Stimulated activated CD8-positive, alpha-beta memory T cell treated with anti-CD3 and anti-CD28 coated beads, Interleukin-15, amount 100 ng/mL, for 24 hours (primary cell): ENCODE results near the gene C22orf31.
"Not testable (repeated sequence)": the region's sequence is repeated elsewhere in the genome, so short reads cannot be mapped to it uniquely, and the experiment has no call there.

ENCODE experiments used
- DNase-seq: peaks from one replicate; pipeline ENCODE4 v3.0.0-alpha.2; 2020; ENCODE audit warnings: low read depth

The C22orf31 gene

DNA sequence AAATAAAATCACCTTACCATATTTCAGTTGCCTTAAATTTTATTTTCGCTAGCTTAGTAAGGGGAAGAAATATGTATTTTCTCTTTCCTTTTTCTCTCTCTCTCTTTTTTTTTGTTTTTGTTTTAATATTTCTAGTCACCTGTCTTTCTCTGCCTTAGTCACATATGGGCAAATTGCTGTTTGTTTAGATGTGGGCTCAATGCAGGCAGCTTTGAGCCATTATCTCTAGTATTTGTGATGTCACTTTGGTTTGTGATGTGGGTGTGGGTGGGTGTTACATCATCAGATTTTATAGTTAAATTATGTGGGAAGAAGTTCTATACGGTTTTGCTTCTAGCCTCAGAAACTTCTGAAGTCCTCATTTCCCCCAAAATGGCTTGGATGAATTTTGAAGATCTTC is at the start of gene C22orf31:
C22orf31 (minus strand) TSS at position 59 of the 400 bp plus-strand sequence; CDS start at position 20, 39 bp downstream.
- DNase-seq: no peak

DNA sequence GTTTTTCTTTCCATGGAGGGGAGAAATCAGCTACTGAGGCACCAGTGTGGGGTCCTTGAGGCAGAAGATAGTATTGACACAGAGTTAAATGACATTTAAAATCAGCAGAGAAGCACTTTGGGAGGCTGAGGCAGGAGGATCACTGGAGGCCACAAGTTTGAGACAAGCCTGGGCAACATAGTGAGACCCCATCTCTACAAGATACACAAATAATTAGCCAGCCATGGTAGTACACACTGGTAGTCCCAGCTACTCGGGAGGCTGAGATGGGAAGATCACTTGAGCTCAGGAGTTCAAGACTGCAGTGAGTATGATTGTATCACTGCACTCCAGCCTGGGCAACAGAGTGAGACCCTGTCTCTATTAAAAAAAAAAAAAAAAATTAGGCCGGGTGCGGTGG is 49.3 kb upstream of the C22orf31 start:
- no peak for DNase-seq

DNA sequence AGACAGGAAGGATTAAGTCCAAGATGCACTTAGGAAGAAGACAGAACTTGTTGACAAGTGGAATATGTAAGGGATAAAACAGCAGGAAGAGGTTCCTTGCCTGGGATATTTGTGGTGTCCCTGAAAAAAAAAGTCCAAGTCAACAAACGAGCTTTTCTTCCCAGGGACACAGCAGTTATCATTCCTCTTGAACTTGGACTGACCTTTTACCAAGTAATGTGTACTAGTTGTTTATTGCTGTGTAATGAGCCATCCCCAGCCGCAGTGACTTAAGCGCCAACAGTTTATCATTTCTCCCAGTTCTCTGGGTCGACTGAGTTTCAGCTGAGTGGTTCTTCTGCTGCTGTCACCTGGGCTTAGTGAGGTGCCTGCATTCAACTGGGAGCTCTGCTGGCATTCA is 48.2 kb upstream of the C22orf31 start:
- no peak for DNase-seq

DNA sequence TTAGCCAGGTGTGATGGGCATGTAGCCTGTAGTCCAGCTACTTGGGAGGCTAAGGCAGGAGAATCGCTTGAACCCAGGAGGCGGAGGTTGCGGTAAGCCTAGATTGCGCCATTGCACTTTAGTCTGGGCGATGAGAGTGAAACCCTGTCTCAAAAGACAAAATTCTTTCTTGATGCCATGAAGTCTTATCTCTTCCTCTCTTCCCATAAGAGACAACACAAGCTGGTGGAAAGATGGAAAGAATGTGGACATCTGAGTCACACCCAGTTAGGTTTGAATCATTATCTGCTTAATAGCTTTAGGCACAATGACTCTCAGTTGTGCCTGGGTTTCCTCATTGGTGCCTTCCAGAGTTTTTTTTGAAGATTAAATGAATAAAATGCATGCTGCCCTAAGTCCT is 46.5 kb upstream of the C22orf31 start:
- DNase-seq: no peak

DNA sequence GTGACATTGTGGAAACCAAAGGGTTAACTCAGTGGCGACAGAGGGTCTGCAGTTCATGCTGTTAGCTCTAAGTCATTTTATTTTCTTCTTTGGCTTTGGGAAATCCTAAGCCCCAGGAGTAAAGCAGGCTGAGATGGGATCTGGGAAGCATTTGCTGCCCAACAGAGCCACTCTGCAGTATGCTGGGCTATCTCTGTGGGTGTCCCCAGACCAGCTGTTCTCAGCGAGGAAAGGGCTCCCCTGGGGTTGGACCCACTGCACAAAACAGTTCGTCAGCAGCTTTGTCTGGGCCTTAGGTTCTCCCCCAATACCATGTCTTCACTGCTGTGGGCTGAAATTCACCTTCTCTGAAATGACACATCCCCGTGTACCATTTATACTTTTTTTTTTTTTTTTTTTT is 45.2 kb upstream of the C22orf31 start:
- DNase-seq: no peak

DNA sequence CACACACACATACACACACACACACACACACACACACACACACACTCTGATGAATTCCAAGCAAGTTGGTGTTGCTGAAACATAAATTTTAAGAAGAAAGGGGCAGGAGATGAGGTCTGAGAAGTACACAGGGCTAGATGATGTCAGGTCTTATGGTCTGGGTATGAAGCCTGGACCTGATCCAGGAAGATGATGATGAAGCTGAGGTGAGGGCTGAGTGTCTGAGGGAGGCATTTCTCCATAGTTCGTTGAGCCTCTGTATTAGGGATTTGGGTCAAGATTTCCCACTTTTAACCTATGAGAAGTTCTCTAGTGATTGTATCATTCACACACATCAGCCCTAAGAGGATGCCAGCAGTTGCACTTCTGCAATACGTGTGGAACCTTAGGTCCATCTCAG is 43.8 kb upstream of the C22orf31 start:
- DNase-seq: no peak

DNA sequence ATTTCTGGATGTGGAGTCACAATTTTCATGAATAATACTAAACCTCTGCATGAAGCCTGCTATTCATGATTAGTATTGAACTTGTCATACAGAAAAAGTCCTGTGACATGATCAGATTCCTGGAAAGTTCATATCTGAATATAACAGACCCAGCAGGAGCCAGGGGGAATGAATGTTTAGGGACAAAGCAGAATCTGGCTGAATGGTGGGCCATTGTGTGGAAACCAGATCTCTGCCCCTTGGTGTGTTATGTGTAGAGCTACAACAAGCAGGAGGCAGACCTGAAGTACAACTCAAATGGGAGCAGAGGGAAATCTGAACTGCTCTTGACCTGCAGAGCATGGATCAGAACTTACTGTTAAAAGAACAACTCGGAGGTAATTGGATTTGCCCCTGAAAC is 41.5 kb upstream of the C22orf31 start:
- DNase-seq: no peak

DNA sequence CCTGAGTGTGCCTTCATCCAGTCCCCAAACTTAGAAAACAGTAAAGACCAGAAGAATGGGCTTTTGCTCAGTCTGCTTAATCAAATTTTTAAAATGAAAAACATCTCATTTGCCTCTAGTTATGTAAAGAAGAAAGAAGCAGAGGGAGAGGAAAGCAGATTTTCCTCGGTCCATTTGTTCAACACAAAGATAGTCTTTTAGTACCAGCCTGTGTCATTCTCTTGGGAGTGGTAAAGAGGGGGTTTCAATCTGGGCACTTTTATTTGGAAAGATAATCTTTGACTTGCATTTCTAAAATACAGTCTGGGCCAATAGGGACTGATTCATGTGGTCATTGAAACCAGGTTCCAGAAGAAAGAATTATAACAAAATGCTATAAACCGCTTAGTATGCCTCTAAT is 40.7 kb upstream of the C22orf31 start:
- no peak for DNase-seq

DNA sequence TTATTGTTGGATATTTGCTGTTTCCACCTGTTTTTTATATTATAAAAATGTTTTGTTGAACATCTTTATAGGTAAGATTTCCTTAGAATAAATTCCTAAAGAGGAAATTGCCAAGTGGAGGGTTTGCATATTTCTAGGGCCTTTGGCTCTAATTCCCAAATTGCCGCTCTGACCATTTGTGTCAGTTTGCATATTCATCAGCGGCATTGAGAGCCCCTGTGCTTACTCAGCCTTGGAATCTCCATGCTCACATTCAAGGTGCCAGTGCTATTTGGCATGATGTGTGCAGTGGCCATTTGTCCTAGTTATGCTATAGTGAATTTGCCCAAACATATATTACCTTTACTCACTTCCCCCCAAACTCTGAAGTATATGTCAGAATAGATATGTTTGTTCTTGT is 36.7 kb upstream of the C22orf31 start:
- no peak for DNase-seq

DNA sequence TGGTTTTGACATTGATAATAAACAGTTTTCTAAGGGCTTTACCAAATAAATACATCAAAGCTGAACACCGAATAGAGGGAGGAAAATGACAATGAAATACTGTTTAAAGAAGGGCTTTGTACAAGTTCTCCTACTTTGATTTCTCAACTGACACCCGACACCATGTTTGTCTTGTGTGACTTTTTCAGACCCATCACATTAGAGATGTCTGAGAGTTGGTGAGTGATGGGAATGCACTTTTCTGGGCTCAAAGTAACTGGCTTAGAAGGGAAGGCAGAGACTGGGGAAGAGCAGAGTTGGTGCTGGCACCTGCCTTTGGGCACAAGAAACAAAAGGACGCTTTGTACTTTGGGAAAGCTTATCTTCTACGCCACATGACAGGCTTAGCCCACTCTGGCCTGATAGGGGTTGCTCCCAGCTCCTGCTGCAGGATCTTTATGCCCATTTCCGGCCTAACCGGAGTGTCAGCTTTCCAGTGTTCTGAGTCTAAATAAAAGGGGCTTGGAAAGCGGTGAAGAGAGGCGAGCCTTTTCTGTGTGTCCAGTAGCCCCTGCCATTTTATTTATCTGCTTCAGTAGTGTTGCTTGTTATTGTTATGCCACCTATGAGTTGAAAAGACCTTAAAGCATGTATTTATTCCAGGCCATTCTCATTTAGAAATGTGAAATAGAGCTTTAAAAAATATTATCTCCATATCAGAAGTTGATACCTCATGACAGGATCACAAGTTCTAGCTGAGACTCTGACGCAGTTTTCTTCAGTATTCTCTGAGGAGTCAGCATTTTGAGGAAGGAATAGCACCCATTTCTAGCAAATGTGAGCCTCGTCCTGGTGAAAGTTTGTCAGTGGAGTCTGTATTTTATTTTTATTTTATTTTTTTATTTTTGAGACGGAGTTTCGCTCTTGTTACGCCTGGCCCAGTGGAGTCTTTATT is 35.4 kb upstream of the C22orf31 start:
- no peak for DNase-seq

DNA sequence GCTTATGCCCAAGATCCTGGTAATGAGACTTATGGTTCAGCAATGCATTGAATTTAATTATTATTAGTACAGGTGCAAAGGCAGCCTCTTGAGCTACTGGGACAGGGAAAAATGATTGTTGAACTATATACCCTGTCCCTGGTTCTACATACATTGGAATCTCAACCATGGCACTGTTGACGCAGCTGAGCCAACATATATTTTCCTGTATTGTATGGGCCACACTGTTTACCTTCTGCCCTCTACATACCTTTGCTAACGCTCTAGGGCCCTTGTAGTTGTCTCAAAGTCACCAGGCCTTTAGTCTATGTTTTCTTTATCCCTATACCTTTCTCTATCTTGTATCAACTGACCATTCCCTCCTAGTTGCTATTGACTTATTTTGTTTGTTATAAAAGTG is 33.8 kb upstream of the C22orf31 start:
- no peak for DNase-seq

DNA sequence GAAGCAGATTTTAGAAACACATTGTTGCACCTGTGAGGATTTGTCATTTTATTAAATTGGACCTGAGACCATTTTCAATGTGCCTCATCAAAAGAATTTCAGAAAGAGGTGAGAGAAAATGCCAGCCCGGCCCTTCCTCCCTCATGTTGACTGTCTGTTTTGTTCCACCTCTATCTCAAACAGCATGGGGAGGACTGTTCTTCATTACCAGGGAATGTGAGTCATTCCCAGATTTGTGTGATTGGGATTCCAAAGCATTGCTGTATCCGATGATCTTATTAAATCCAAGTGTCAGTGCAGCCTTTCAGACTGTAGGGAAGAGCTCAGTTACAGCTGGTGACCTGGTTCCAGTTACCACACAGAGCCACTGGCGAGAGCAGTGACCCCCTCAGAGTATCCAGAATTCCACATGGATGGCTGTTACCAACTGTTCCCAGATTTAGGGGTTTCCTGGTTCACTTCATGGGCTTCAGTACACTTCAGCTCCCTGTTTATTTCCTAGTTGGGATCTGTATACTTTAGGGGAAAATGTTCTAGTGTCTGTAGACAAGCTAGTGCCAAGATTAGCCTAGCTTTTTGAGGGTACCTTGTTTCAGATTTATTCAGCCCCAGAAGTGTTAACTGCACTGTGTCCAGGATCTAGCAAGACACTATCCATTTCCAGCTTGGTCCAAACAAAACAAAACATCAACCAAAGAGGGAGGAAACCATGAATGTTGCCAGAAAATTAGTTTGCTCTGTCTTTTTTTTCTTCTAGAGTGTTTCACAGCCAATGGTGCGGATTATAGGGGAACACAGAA is 32.1 kb upstream of the C22orf31 start:
- no peak for DNase-seq

DNA sequence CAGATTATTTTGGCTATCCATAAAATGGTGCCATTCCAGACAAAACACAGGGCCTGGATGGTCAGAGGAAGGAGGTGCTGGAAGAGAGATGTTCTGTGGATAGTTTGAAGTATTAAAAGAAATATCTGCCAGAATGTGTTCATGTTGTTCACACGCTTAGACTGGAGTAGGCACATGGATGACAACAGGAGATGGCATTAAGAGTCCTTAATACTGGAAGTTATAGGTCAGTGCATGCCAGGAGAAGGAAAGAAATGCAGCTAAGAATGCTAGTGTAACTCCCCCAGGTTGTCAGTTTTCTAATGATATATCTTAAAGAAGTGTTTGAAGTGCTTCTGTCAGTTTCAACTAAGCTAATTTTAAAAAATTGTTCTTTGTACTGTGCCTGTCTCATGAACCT is 31.4 kb upstream of the C22orf31 start:
- DNase-seq: no peak

DNA sequence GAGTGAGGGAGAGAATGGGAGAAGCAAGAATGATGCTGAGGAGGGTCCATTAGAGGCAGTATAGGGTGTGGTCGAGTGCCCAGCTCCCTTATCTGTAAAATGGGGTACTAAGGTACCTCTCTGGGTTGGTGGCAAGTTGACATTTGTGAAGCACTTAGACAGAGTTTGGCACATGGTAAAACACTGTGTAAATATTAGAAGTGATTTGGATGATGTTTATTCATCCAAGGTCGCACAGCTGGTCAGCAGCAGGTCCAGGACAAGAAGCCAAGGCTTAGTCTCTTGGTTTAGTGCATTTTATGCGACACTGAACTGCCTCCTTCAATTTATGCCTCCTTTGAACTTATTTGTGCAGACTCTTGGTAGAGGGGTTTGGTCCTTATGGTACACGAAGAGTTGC is 30.6 kb upstream of the C22orf31 start:
- DNase-seq: no peak

DNA sequence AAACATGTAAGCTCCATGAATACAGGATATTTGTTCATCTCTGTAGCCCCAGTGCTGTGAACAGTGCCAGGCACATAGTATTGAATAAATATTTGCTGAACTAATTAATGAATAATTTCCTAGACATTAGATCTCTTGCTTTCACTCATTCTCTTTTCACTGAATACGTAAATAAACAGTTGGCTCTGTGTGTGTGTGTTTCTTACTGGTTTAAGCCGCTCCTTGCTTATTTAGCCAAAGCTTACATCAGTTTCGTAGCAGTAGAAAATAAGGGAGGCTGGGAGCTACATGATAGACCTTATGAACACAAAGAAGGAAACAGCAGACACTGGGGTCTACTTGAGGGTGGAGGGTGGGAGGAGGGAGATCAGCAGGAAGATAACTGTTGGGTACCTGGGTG is 28.4 kb upstream of the C22orf31 start:
- no peak for DNase-seq

DNA sequence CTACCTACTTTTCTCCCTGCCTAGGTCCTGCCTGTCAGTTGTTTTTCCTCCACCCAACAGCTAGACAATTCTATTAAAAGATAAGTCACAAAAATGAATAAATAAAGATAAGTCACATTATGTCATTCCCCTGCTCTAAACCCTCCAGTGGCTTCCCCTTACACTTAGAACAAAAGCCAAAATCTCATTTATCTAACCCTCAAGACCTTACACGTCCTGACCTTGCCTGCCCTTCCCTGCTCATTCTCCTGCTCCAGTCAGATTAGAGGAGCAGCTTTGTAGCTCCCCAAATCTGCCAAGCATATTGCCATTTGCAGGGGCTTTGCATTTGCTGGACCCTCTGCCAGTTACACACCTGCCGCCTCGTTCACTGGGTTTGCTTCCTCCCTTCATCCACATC is 27.9 kb upstream of the C22orf31 start:
- DNase-seq: no peak

DNA sequence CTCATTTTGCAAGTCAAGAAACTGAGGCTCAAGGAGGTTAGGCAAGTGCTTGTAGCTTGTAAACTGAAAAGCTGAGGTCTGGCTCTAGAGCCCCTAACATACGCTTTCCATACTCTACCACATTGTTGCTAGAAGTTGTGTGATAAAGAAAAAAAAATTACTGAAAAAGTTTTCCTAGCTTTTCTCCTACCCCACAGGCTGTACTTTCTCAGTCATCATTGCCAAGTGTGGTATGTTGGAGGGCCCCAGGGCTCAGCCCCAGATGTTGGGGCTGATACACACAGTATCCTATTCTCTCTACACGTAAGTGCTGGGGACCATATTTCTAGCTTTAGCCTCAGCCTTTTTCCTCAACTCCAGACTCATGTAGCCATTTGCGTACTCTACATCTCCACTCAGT is 27.2 kb upstream of the C22orf31 start:
- no peak for DNase-seq

DNA sequence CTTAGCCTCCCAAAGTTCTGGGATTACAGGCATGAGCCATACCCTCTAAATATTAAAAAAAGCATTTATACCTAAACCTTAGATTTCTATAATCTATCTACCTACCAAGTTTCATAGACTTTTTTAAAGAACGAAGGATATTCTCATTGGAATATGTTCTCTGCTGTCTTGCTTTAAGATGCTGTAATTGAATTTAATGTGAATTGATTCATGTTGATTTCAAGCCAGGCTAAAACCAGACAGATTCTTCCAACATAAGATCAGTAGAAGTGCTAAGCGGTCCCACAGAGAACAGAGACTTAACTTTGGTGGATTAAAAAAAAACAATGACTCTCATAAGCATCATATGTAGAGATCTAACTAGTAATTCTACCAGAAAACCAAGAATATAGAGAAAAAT is 25.4 kb upstream of the C22orf31 start:
- no peak for DNase-seq

DNA sequence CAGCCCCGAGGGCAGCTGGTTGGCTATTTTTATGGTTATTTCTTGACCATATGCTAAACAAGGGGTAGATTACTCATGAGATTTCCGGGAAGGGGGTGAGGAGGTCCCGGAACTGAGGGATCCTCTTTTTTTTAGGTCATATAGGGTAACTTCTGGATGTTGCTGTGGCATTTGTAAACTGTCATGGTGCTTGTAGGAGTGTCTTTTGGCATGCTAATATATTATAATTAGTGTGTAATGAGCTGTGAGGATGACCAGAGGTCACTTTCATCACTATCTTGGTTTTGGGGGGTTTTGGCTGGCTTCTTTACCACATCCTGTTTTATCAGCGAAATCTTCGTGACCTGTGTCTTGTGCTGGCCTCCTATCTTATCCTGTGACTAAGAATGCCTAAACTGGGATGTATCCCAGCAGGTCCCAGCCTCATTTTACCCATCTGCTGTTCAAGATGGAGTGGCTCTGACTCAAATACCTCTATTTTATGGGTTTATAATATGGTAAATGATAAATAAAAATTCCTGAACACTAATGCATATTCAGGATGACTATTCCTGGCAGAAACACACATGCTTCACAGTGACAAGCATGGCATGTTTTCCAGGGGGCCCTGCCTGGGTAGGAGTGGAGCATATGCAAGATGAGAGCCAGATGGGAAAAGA is 22.4 kb upstream of the C22orf31 start:
- DNase-seq: no peak

DNA sequence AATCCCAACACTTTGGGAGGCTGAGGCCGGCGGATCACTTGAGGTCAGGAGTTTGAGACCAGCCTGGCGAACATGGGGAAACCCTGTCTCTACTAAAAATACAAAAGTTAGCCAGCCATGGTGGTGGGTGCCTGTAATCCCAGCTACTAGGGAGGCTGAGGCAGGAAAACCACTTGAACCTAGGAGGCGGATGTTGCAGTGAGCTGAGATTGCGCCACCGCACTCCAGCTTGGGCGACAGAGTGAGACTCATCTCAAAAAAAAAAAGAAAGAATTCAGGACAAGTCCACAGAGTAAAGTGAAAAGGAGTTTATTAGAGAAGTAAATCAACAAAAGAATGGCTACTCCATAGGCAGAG is 21.9 kb upstream of the C22orf31 start:
- not testable (repeated sequence) for DNase-seq

DNA sequence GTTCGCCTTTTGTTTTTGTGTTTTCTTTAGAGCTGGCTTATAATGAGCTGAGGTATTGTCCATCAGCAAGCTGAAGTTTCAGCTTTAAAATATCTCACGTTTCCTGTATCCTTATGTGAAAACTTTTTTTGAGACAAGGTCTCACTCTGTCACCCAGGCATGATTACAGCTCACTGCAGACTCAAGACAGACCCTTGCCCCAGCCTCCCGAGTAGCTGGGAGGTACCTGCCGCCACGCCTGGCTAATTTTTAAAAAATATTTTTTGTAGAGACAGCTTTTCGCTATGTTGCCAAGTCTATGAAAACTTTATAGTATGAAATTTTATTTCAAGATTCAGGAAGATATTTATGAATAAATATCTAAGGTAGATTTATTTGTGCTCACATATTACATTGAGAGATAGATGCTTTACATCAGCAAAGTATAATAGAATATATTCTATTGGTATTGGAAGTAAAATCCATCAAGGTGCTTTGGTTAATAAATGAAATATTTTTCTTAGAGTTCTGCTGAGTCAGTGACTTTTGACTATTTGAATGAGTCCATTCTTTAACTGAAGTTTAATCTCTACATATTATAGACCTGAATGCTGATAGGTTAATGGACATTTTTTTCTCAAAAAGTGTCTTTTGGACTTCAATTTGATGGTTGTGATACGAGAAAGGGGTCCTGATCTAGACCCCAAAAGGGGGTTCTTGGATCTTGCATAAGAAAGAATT is 21.4 kb upstream of the C22orf31 start:
- no peak for DNase-seq
